MV-4-11 (cell line): Measurements from ENCODE around the gene SPTBN1.

Experiments
- DNase-seq: peaks from one replicate; lab custom pipeline; 2025; lab: John Stamatoyannopoulos, UW

Gene SPTBN1

DNA sequence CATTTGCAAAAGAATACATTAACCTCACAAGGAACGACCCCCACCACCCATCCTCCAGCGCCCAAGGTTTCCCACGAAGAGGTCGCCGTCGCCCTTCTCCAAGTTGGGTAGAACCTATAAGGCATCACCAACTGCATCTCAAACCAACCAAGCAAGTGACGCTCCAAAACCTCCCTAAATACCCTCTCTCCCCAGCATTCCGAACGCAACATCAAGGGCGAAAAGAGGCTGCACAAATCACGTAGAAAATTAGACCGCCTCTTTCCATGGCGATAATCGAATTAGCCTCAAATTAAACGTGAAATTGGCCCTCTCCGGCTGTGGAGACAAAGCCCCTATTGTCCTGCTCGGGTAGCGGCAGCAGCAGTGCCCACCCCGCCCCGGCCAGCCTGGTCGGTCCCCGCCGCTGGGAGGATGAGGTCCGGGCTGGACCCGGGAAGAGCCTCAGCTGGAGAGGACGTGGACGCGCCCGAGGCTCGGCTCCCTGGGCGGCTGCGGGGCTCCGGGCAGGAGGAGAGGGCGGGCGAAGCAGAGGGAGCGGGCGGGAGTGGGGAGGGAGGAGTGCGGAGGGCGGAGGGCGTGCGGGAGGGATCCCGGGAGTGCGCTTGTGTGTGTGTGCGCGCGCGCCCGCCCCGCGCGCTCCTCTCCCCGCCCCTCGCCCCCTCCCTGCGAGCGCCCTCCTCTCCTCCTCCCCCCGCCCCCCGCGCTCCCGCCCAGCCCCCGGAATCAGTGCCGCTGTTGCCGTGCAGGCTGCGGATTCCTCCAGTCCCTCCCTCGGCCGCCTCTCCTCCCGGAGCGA lies at the start of gene SPTBN1:
TSS of gene SPTBN1 (plus strand) at position 765 of the 799 bp plus-strand sequence. CDS start 70,092 bp downstream, outside the sequence.
- no peak for DNase-seq

GRCh38 chr2:54407693-54408092 lies 48.4 kb upstream of the SPTBN1 start:
- no peak for DNase-seq

DNA sequence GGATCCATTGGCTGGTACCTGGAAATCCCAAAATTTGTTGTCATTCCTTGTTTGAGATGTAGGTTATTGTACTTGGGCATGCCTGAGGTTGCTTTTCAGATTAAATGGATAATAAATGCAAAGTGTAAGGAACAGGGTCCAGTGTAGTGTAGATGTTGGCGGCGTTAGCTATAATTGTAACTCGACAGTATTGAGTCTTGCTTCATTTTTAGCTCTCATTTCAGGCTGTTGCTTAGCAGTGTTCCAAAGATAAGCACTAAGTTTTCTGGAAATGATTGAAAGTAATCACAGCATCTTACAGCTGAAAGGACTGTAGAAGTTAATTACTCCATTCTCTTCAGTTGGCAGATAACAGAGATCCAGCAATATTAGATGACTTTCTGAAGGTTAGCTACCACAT lies 47.8 kb upstream of the SPTBN1 start:
- no peak for DNase-seq

DNA sequence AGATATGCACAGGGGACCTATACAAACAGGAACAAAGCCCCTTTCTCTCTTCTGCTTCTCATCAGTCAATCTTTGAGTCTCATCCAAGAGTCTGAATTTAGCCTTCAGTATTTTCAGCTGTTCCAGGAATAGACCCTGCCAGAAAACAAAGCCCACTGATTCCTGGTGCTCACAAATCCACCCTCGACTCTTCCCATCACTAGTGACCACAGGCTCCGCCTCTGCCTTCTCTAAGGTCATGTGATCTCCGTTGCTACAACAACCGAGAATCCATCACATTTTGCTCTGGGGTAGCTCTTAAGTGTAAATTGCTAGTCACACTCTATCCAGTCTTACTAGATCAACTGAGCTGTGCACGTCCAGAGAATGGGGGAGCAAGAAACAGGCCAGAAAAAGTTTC lies 46.4 kb upstream of the SPTBN1 start:
- DNase-seq: no peak

DNA sequence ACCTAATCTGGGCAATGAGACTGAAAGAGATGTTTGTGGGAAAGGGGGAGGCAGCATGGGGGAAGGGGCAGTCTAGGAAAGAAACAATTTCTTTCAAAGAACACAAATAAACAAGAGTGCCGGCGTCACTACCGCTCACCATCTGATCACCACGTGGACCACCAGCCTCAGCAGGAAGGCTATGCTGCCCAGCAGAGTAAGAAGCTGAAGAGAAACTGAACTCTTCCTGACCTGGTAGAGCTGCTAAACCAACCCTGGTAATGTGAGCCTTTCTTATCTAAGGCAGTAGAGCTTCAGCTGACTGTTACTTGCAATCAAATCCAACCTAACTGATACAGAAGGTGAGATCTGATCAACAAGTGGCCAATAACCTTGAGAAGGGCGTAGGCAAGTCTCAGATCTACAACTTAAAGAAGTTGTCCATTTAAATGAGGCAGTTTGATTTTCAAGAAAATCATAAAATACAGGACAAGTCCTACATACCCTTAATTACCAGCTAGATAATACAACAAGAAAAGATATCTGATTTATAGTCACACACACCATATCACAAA lies 44.2 kb upstream of the SPTBN1 start:
- DNase-seq: no peak

- peak; percentile 23 for DNase-seq
These were observed 39.8 kb upstream of the SPTBN1 start for GRCh38 chr2:54416166-54416813.

- DNase-seq: no peak
These were observed 39.2 kb upstream of the SPTBN1 start for GRCh38 chr2:54416938-54417337.

GRCh38 chr2:54417577-54417976 lies 38.5 kb upstream of the SPTBN1 start:
- DNase-seq: no peak

- DNase-seq: no peak
These were observed 36.7 kb upstream of the SPTBN1 start for GRCh38 chr2:54419388-54419787.

DNA sequence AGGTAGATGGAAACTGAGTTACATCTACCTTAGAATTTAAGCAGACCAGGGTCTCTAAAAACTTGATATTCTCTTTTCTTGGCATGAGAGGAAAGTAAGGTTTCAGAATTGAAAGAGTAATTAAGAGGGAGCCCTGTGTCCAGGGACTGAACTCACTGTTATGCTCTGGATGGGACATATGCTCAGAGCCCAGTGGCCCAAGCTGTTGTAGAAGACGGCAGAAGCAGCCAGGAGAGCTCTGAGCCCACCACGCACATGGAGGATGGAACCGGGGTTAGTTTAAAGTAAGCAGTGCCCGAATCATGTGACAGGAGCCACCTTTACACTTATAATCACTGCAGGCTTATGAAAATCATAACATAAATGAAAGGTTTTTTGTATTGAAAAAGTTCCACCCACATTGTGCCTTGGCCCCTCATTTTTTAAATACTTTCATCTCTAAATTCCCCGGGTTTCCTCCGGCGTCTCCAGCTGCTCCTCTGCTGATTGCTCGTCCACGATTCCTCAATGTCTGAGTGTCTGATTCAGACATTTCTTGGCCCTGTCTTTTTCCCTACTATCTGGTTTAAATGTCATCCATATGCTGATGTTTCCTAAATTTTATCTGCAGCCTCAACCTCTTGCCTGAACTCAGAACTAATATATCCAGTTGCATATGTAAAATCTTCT lies 36.1 kb upstream of the SPTBN1 start:
- DNase-seq: no peak

- DNase-seq: no peak
These were observed 35.5 kb upstream of the SPTBN1 start for GRCh38 chr2:54420524-54421172.

DNA sequence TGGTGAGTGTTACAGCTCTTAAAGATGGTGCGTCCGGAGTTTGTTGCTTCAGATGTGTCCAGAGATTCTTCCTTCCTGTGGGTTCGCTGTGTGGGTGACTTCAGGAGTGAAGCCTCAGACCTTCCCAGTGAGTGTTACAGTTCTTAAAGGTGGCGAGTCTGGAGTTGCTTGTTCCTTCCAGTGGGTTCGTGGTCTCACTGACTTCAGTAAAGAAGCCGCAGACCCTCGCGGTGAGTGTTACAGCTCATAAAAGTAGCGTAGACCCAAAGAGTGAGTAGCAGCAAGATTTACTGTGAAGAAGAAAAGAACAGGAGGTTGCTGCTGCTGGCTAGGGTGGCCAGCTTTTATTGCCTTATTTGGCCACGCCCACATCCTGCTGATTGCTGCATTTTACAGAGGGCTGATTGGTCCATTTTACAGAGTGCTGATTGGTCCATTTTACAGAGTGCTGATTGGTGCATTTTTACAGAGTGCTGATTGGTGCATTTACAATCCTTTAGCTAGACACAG lies 34.0 kb upstream of the SPTBN1 start:
- DNase-seq: peak; percentile 47

GRCh38 chr2:54423213-54423612 lies 32.9 kb upstream of the SPTBN1 start:
- no peak for DNase-seq

DNA sequence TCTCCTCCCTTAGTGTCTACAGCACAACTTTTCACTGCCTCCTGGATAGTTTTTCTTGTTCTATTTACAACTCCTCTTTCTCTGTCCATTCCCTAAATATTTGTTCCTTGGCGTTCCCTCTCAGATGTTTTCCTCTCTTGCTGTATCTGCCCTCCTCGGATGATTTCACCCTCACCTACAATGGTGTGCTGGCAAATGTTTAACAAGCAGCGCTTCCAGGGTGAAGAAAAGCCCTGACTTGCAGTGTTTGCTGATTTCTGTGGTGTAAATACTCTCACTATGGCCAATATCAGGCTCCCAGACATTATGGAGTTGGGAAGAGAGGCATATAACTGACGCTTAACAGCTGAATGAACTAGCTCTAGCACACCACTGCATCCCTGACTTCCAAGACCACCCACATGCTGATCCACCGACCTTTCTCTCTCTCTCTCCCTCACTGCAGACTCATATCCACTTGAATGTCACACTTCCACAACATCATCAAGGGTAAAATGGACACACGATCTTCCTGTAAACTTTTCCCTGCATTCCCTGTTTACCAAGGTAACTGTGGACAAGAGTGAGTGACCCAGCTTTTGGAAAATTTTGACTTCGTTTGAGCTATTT lies 31.5 kb upstream of the SPTBN1 start:
- no peak for DNase-seq

DNA sequence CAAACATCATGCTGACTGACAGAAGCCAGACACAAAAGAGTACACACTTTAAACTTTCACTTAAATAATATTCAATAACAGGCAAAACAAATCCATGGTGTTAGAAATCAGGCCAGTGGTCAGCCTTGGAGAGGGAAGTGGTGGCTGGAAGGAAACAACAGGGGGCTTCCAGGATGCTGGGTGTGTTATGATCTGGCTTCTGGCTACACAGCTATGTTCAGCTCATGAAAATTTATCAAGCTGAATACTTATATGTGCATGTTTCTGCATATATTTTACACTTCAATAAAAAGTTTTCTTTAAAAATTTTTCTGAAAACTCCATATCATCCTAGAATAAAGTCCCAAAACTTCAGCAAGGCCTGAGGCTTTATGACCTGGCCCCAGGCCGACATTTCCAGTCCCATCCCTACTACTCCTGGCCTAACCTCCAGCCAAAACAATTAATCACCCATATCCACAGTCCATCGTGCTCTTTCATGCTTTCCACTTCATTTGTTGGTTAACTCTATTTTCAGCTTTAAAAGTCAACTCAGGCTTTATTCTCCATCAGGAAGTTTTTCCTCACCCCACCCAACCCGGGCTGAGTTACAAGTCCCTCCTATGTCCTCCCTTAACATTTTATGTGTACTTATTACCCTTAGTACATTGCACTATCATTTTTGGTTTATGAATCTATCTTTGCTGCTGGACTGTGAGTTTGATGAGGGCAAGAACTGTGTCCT lies 27.9 kb upstream of the SPTBN1 start:
- no peak for DNase-seq

GRCh38 chr2:54429054-54429453 lies 27.1 kb upstream of the SPTBN1 start:
- DNase-seq: no peak

DNA sequence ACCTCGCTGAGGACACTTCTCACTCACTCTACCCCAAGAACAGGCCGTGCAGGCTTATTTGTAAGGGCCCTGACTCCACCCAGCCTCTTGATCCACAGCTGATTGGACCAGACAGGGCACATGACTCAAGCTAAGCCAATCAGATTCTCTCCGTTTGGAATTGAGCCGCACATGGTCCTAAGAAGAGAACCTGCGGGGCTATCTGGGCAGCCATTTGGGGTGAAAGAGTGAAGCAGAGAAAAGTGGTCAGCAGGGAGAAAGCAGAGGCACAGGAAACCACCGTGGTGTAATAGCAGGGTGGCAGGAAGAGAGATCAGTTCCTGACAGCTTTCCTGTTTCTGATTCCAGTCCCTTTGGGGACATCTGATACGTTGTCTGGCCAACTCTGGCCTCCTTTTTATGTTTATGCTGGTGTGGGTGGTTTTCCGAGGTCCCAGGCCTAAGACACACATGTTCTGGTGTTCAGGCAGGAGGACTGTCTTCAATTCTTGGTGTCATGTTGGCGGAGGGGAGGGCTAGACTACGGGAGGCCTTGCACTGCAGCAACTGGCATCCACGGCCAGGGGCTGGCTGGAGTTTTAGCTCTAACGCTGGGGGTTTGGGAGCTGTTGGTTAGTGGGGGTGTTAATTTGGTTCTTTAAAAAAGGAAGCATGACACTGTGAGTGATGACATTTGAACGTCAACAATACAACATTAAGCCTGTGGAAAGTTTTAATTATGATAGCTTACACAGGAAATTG lies 26.1 kb upstream of the SPTBN1 start:
- DNase-seq: no peak

DNA sequence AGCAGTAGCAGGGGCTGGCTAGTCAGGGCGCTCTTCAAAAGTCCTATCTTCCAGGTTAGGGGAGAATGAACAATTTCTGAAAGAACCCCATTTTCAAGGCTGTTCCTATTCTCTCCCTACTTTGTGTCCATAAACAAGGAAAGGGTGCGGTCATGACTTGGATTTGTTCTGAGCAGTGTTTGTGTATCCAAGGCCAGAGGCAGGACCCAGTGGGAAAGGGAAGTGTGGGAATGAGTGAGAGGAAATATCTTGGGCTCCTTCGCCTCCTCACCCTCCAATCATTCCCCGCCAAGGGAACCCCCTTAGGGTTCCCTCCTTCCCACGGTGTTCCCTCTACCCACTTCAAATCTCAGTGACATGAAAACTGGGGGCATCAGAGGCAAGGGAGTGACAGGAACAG lies 25.5 kb upstream of the SPTBN1 start:
- DNase-seq: no peak

DNA sequence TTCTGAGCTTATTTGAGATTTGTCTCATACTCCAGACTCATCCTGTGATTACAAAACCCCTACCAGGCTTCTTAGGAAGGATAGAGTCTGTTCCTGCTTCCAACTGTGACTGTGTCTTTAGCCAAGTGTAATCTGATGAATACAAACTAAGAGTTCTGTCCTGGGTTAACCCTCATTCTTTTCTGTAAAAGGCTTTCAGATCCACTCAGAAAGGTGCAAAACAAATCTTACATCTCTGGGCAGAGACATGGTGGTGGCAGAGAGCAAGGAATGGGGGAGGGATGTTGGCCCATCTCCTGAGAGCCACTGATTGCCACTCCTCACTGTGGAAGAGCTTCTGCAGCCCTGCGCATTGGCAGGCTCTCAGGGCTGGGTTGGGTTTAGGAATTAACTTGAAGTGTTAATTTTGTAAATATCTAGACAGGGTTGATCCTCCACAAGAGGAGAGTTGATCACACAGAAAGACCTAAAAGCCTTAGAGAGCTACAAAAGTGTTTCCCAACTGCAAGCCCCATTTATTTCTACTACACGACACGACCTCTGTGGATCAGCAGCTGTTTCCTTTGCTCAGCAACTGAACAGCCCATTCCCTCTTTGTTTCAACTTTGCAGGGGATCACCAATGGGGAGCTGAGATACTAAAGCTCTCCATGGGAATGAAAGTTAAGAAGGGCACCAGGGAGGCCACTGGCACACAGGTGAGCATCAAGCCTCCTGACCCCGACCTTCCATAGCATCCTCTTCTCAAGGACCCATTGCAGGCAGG lies 23.7 kb upstream of the SPTBN1 start:
- DNase-seq: no peak
